ENCODE results near the gene TNFAIP8. TPM values are rescaled to one million over a fixed set of nuclear protein-coding genes. Genes with fewer than 3 reads are reported as not detected.

Gene TNFAIP8
- total and polyA plus RNA-seq, 9 of the 15 experiments (the other 6 are each of a cell fraction or from before 2014, with no cell fraction given) = 29.9 to 52.2 (median 44.8) TPM

DNA sequence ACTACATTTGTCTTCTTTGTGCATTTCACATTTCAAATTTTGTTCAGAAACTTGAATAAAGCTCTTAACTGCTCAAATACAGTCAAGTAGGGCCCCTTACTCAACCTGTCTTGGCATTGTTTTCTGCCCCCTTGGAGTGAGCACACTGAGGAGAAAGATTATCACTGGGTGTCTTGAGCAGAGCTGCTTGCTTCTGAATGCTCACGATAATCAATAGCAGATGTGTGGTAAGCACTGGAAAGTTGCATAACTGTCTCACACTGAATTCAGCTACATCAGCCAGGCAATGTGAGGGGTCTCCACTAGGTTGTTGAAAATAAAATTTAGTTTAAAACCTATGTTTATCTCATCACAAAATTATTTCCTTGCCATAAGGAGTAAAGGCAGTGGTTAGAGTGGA lies 7.8 kb upstream of the TNFAIP8 start (continued):
- TF ChIP-seq, protein P1, sequence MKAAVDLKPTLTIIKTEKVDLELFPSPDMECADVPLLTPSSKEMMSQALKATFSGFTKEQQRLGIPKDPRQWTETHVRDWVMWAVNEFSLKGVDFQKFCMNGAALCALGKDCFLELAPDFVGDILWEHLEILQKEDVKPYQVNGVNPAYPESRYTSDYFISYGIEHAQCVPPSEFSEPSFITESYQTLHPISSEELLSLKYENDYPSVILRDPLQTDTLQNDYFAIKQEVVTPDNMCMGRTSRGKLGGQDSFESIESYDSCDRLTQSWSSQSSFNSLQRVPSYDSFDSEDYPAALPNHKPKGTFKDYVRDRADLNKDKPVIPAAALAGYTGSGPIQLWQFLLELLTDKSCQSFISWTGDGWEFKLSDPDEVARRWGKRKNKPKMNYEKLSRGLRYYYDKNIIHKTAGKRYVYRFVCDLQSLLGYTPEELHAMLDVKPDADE (conservative IDR thresholded peaks at IDR 0.05; ENCODE audit: control insufficient read depth, low read depth, low read length) = no peak
- TF ChIP-seq NONO (IDR thresholded peaks at IDR 0.05; ENCODE audit: low read depth in 2 of 2, low read length in 1 of 2) (no peak), MAFG (tag; conservative IDR thresholded peaks at IDR 0.05) (no peak), ADNP (tag; IDR thresholded peaks at IDR 0.05) (no peak), MCM5 (IDR thresholded peaks at IDR 0.05; ENCODE audit: low read depth) (no peak), ZNF766 (CRISPR knock-in tag; conservative IDR thresholded peaks at IDR 0.05) (no peak), MYNN (IDR thresholded peaks at IDR 0.05) (no peak), MYNN (CRISPR knock-in tag; IDR thresholded peaks at IDR 0.05) (no peak)
- TF ChIP-seq, protein P2, sequence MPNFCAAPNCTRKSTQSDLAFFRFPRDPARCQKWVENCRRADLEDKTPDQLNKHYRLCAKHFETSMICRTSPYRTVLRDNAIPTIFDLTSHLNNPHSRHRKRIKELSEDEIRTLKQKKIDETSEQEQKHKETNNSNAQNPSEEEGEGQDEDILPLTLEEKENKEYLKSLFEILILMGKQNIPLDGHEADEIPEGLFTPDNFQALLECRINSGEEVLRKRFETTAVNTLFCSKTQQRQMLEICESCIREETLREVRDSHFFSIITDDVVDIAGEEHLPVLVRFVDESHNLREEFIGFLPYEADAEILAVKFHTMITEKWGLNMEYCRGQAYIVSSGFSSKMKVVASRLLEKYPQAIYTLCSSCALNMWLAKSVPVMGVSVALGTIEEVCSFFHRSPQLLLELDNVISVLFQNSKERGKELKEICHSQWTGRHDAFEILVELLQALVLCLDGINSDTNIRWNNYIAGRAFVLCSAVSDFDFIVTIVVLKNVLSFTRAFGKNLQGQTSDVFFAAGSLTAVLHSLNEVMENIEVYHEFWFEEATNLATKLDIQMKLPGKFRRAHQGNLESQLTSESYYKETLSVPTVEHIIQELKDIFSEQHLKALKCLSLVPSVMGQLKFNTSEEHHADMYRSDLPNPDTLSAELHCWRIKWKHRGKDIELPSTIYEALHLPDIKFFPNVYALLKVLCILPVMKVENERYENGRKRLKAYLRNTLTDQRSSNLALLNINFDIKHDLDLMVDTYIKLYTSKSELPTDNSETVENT (CRISPR knock-in tag; IDR thresholded peaks at IDR 0.05) = no peak
- TF ChIP-seq, protein P3, sequence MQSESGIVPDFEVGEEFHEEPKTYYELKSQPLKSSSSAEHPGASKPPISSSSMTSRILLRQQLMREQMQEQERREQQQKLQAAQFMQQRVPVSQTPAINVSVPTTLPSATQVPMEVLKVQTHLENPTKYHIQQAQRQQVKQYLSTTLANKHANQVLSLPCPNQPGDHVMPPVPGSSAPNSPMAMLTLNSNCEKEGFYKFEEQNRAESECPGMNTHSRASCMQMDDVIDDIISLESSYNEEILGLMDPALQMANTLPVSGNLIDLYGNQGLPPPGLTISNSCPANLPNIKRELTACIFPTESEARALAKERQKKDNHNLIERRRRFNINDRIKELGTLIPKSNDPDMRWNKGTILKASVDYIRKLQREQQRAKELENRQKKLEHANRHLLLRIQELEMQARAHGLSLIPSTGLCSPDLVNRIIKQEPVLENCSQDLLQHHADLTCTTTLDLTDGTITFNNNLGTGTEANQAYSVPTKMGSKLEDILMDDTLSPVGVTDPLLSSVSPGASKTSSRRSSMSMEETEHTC (IDR thresholded peaks at IDR 0.05) = no peak
